Adipocyte (in vitro differentiated cells): Measurements from ENCODE around the gene ZNF155.
"Not testable (repeated sequence)": the region's sequence is repeated elsewhere in the genome, so short reads cannot be mapped to it uniquely, and the experiment has no call there.

Experiments
- DNase-seq: peaks from one replicate; pipeline ENCODE4 v3.0.0-alpha.2; 2015; ENCODE audit warnings: low read depth
- H3K27me3 ChIP-seq: replicated peaks from 2 replicates; pipeline ENCODE4 v1.7.0; 2013; ENCODE audit warnings: mild to moderate bottlenecking, low read length, moderate library complexity; ENCODE audit not compliant: control insufficient read depth, insufficient read depth
- H3K36me3 ChIP-seq: 2 replicates; pipeline ENCODE4 v1.7.0; 2013; ENCODE audit warnings: low read length, mild to moderate bottlenecking, moderate library complexity; ENCODE audit not compliant: control insufficient read depth, insufficient read depth, severe bottlenecking
- H3K4me1 ChIP-seq: 2 replicates; pipeline ENCODE4 v1.7.0; 2013; ENCODE audit warnings: mild to moderate bottlenecking, low read length, moderate library complexity; ENCODE audit not compliant: control insufficient read depth, insufficient read depth
- H3K4me3 ChIP-seq: 2 replicates; pipeline ENCODE4 v1.7.0; 2013; ENCODE audit warnings: mild to moderate bottlenecking, low read length, moderate library complexity
- H3K9ac ChIP-seq: 2 replicates; pipeline ENCODE4 v1.7.0; 2013; ENCODE audit warnings: mild to moderate bottlenecking, low read length, moderate library complexity
- H3K9me3 ChIP-seq: 2 replicates; pipeline ENCODE4 v1.7.0; 2013; ENCODE audit warnings: mild to moderate bottlenecking, low read length, moderate library complexity; ENCODE audit not compliant: control insufficient read depth

ZNF155 gene

GRCh38 chr19:43983912-43984686 is at the start of gene ZNF155:
Gene ZNF155, plus strand, starts transcription at chr19:43984188. Its CDS starts 4,356 bp downstream, at chr19:43988544.
- H3K4me1 ChIP-seq, result peaks cover 7% of the 10 kb centered on the region
- no peaks in the 10 kb centered on the region for H3K27me3 ChIP-seq
- H3K9me3 ChIP-seq, result no peaks in the 10 kb centered on the region
- H3K36me3 ChIP-seq, result peaks cover 7% of the 10 kb centered on the region
- peak; percentile 98 for DNase-seq
- peak within 1 kb of the TSS; percentile 89 for H3K4me3 ChIP-seq
- peak within 1 kb of the TSS; percentile 80 for H3K9ac ChIP-seq

- no peaks in the 10 kb centered on the region for H3K9me3 ChIP-seq
- H3K36me3 ChIP-seq, result peaks cover 22% of the 10 kb centered on the region
- H3K4me3 ChIP-seq, result peak within 1 kb of the TSS; percentile 91
- H3K4me1 ChIP-seq, result peaks cover 12% of the 10 kb centered on the region
- DNase-seq, result peak; percentile 98
- peak within 1 kb of the TSS; percentile 96 for H3K9ac ChIP-seq
- no peaks in the 10 kb centered on the region for H3K27me3 ChIP-seq
These were observed 48.8 kb upstream of the ZNF155 start, which contains the start of gene ZNF45 for GRCh38 chr19:43934985-43935708. Gene ZNF45, minus strand, starts transcription at chr19:43935282. Its CDS starts 13,097 bp downstream, at chr19:43922185.

GRCh38 chr19:43936188-43936587 is 47.8 kb upstream of the ZNF155 start:
- H3K4me1 ChIP-seq, result peaks cover 12% of the 10 kb centered on the region
- no peak for DNase-seq
- no peak overlapping the region for H3K9ac ChIP-seq
- no peaks in the 10 kb centered on the region for H3K27me3 ChIP-seq
- H3K4me3 ChIP-seq, result no peak overlapping the region
- H3K36me3 ChIP-seq, result peaks cover 12% of the 10 kb centered on the region
- H3K9me3 ChIP-seq, result no peaks in the 10 kb centered on the region

- H3K27me3 ChIP-seq, result no peaks in the 10 kb centered on the region
- H3K9me3 ChIP-seq, result no peaks in the 10 kb centered on the region
- no peak for DNase-seq
- peaks cover 4% of the 10 kb centered on the region for H3K4me1 ChIP-seq
- H3K36me3 ChIP-seq, result no peaks in the 10 kb centered on the region
- no peak overlapping the region for H3K9ac ChIP-seq
- no peak overlapping the region for H3K4me3 ChIP-seq
These were observed 44.3 kb upstream of the ZNF155 start for GRCh38 chr19:43939557-43940260.

GRCh38 chr19:43940719-43941118 is 43.3 kb upstream of the ZNF155 start:
- Histone ChIP-seq H3K36me3 (no peaks in the 10 kb centered on the region), H3K9me3 (no peaks in the 10 kb centered on the region), H3K4me1 (peaks cover 1% of the 10 kb centered on the region), H3K9ac (no peak overlapping the region), H3K27me3 (no peaks in the 10 kb centered on the region), H3K4me3 (no peak overlapping the region)
- no peak for DNase-seq

- Histone ChIP-seq H3K4me1 (no peaks in the 10 kb centered on the region), H3K9ac (no peak overlapping the region), H3K9me3 (no peaks in the 10 kb centered on the region), H3K4me3 (no peak overlapping the region), H3K27me3 (no peaks in the 10 kb centered on the region), H3K36me3 (no peaks in the 10 kb centered on the region)
- no peak for DNase-seq
These were observed 42.8 kb upstream of the ZNF155 start for GRCh38 chr19:43941209-43941608.

- H3K36me3 ChIP-seq, H3K27me3 ChIP-seq, H3K4me1 ChIP-seq, H3K4me3 ChIP-seq, DNase-seq, H3K9ac ChIP-seq: not testable (repeated sequence)
- peaks cover 17% of the 10 kb centered on the region for H3K9me3 ChIP-seq
These were observed 36.6 kb upstream of the ZNF155 start for GRCh38 chr19:43947412-43947811.

- peaks cover 17% of the 10 kb centered on the region for H3K9me3 ChIP-seq
- not testable (repeated sequence) for DNase-seq, H3K36me3 ChIP-seq, H3K4me1 ChIP-seq, H3K9ac ChIP-seq, H3K27me3 ChIP-seq, H3K4me3 ChIP-seq
These were observed 34.2 kb upstream of the ZNF155 start for GRCh38 chr19:43949803-43950202.

GRCh38 chr19:43950834-43951645 is 32.9 kb upstream of the ZNF155 start, which contains the start of gene ZNF221:
Gene ZNF221, plus strand, starts transcription at chr19:43951228. Its CDS starts 11,499 bp downstream, at chr19:43962727.
- Histone ChIP-seq H3K36me3 (no peaks in the 10 kb centered on the region), H3K4me1 (peaks cover 3% of the 10 kb centered on the region), H3K27me3 (no peaks in the 10 kb centered on the region), H3K9ac (peak within 1 kb of the TSS; percentile 93), H3K4me3 (peak within 1 kb of the TSS; percentile 96), H3K9me3 (peaks cover 17% of the 10 kb centered on the region)
- peak; percentile 100 for DNase-seq

GRCh38 chr19:43956827-43957226 is 27.2 kb upstream of the ZNF155 start:
- DNase-seq, result no peak
- H3K4me1 ChIP-seq, result peaks cover 3% of the 10 kb centered on the region
- H3K4me3 ChIP-seq, result no peak overlapping the region
- H3K27me3 ChIP-seq, result no peaks in the 10 kb centered on the region
- no peaks in the 10 kb centered on the region for H3K36me3 ChIP-seq
- H3K9ac ChIP-seq, result no peak overlapping the region
- peaks cover 30% of the 10 kb centered on the region for H3K9me3 ChIP-seq
